Measurements from ENCODE around the gene PPP1R7.

The PPP1R7 gene

GRCh38 chr2:241232736-241233575, 82.7 kb downstream of the PPP1R7 start:
- peaks cover 11% of the 10 kb centered on the region; the same call in 1 of the 2 replicates for H3K36me3 ChIP-seq (ENCODE audit: insufficient read depth)
- H3K9ac ChIP-seq: no peak overlapping the region
- H3K4me3 ChIP-seq (IDR thresholded peaks at IDR 0.05; ENCODE audit: insufficient read depth, low read depth, low read length): no peak overlapping the region
- H3K79me2 ChIP-seq (ENCODE audit: insufficient read depth, low read depth): no peaks in the 10 kb centered on the region
- no peak overlapping the region for H3K4me2 ChIP-seq
- no peaks in the 10 kb centered on the region for H3K27me3 ChIP-seq (ENCODE audit: insufficient read depth, low read depth)
- no peaks in the 10 kb centered on the region for H4K20me1 ChIP-seq (ENCODE audit: insufficient read depth)
- no peaks in the 10 kb centered on the region for H3K4me1 ChIP-seq (ENCODE audit: low read depth, poor library complexity, severe bottlenecking)
- no peak overlapping the region for H3K27ac ChIP-seq
- no peak overlapping the region for H2AFZ ChIP-seq (ENCODE audit: low read depth)
- no peak for TF ChIP-seq CTCF (conservative IDR thresholded peaks at IDR 0.05; ENCODE audit: low read depth, low read length)
